ENCODE measurements around the gene UAP1. TPM values are rescaled to one million over a fixed set of nuclear protein-coding genes. Genes with fewer than 3 reads are reported as not detected.

Gene UAP1
- total RNA-seq, 1 donor from 2014 or later, result 27.4 TPM

DNA sequence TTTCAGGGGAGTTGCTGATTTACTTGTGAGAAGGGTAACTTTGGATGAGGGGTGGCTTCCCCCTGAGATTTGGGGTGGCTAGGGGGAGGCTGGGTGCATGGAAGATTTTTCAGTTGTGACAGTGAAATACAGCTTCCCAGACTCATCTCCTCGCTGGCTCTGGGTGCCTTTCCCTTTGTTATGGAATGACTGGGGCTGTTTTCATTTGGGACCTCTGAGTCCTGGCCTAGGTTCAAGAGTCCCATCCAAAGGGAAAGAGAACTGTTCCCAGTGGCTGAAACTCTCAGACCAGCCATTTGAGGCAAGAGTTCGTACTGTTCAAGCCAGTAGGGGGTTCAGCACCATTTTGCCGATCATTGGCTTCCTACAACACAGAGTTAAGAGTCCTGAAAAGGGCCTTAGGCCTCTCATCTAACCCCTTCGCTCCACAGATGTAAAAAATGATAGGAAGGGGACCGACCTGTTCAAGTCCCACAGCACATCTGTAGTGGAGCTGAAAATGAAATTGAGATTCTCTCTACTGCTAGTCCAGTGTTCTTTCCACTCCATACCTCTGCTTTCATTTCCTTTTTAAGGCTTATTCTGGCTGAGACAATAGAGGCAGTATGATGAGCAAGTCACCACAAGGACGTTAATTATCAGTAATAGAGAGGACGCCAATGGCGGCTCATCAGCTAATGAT is 71.7 kb downstream of the UAP1 start:
- DNase-seq (no peak), ATAC-seq (ENCODE audit: poor library complexity) (peak; percentile 58)
- intact Hi-C loops (cut with DNase I), result loop anchor here (5.0 kb wide), 1 partner anchor 59 kb away; no protein-coding TSS in a partner anchor

DNA sequence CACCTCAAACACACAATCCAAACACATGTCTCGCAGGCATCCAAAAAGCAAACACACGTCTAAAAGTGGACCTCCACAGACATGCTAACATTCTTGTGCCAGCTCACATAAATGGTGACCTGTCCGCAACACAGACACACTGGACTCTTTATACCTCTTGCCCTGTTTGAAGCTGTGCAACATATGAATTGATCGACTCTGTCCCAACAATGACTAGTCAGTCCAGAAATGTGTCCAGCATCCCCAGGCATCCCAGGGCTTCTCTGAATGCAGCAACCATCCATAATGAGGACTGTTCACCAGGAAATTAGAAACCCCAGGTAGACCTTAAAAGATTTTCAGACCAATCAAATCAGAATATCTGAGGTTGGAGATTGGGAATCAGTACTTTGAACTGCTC is 73.9 kb downstream of the UAP1 start:
- intact Hi-C loops (cut with DNase I), result no loop called here
- DNase-seq (no peak), ATAC-seq (ENCODE audit: poor library complexity) (no peak)

GRCh38 chr1:162639718-162640117 is 78.2 kb downstream of the UAP1 start:
- DNase-seq (no peak), ATAC-seq (ENCODE audit: poor library complexity) (no peak)
- intact Hi-C loops (cut with DNase I), result no loop called here

DNA sequence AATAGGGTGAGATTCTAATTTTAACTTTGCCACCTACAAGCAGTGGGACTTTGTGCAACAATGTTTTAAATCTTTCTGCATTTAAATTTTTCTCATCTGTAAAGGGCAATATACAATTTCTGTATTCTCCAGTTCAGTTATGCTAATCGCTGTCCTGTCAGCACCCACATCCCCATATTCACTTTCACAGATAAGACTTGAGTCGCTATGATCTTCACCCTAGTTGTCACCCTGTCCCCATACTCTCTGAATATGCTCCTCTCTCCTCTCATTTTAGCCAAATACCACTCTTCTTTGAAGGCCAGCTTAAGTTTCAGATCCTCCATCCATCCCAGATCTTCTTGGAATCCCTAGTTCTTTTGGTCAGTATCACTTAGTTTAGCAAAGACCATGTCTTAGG is 79.6 kb downstream of the UAP1 start:
- DNase-seq, result no peak
- no peak for ATAC-seq (ENCODE audit: poor library complexity)
- intact Hi-C loops (cut with DNase I), result no loop called here

DNA sequence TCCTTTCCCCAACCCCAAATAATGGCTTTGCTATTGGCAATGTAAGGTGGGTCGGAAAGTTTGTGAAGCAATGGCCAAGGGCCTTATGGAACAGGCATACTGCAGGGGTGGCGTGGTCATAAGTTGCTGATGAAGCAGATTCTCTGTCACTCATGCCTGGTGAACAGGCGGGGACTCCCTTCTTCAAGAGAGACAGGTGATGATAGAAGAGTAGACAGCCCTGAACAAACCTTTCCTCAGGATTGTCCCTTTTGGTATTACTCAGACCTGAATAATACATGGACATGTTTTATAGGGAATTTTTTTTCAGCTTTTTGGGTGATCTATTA is 83.4 kb downstream of the UAP1 start:
- no peak for DNase-seq
- intact Hi-C loops (cut with DNase I), result no loop called here
- no peak for ATAC-seq (ENCODE audit: poor library complexity)

DNA sequence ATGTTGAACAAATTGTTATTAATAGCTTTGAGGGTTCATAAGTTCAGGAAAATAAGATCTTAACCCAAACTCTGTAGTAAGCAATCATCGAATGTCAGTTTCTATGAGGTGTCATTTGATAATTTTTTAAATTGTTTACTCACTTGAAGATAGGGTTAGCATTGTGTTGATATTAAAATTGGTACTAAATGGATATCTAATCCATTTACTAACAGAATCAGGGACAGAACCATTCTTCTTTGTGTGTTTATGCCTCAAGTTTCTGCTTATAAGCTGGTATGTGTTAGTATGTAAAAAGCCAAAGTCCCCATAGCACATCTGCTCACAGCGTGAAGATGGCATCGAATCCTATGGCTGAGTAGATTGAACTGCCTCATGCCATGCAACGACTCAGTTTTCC is 84.1 kb downstream of the UAP1 start:
- DNase-seq, result no peak
- ATAC-seq (ENCODE audit: poor library complexity), result no peak
- intact Hi-C loops (cut with DNase I), result no loop called here

DNA sequence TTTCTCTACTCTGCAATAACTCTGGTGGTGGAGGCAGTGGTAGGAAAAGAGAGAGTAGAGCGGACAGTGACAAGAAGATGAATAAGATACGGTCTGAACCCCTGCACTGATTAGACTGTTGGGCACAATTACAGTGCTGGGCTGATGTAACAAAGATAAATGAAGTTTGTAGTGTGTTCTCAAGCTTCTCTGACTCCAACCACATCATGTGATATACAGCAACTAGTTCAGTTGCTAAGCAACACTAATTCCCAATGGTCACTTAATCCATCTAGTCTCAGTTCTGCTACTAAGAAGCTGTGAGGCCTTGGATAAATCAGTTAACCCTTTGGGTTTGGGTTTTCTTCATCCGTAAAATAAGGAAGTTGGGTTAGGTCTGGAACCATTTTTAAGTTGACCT is 88.1 kb downstream of the UAP1 start:
- DNase-seq (no peak), ATAC-seq (ENCODE audit: poor library complexity) (no peak)
- intact Hi-C loops (cut with DNase I), result no loop called here

Other genes with a start within 250 kb of the UAP1 start
- not detected for gene SPATA46, start 184.9 kb upstream of the UAP1 start, total RNA-seq
- 5.3 TPM for gene C1orf226, start 180.0 kb upstream of the UAP1 start, total RNA-seq
- gene SH2D1B, start 149.6 kb upstream of the UAP1 start, total RNA-seq, result 0.16 TPM
- 18.6 TPM for gene UHMK1, start 63.9 kb upstream of the UAP1 start, total RNA-seq
- 36.6 TPM for gene DDR2, start 70.7 kb downstream of the UAP1 start, total RNA-seq
- gene HSD17B7, start 229.0 kb downstream of the UAP1 start, total RNA-seq, result 5.2 TPM

Measured in Right ventricle myocardium superior (tissue), 1 donor.